Panc1 (cell line): ENCODE data around the gene SLC44A3. TPM values are rescaled to one million over a fixed set of nuclear protein-coding genes. Genes with fewer than 3 reads are reported as not detected.
"Not testable (repeated sequence)": the region's sequence is repeated elsewhere in the genome, so short reads cannot be mapped to it uniquely, and the experiment has no call there.

ENCODE experiments used
- ATAC-seq: fragments of 200-7000 bp; cut with Tn5 transposase; 2 replicates; pipeline ENCODE4 v1.9.1; 2020; ENCODE audit warnings: mild to moderate bottlenecking, moderate library complexity
- BruUV-seq: library from RNA; stranded (reverse); fragments of 400-500 nt; replicated peaks from 2 replicates; lab custom pipeline; 2021; lab: Mats Ljungman, UMichigan
- CTCF ChIA-PET: fragments of 300-600 bp; sonication (Branson Sonifier 250); formaldehyde crosslinking; loops from one replicate; lab custom pipeline; 2022; ENCODE audit warnings: antibody characterized with exemption; lab: Charles Lee
- POLR2A ChIA-PET: fragments of 300-600 bp; sonication (Branson Sonifier 250); formaldehyde crosslinking; loops from one replicate; lab custom pipeline; 2022; ENCODE audit warnings: antibody characterized with exemption; lab: Charles Lee
- DNase-seq: peaks from one replicate; pipeline ENCODE4 v3.0.0-alpha.2; 2010; ENCODE audit warnings: low read depth, low spot score
- H3K27ac ChIP-seq: 2 replicates; pipeline ENCODE4 v1.5.1; 2011; ENCODE audit warnings: mild to moderate bottlenecking, low read length, inconsistent platforms
- H3K27me3 ChIP-seq: fragments of 200-500 bp; sonication (Bioruptor generic); 2 replicates; pipeline ENCODE4 v1.6.0; 2014; ENCODE audit warnings: low read length, inconsistent platforms; ENCODE audit not compliant: control insufficient read depth, insufficient read depth
- H3K36me3 ChIP-seq: fragments of 200-500 bp; sonication (Bioruptor generic); 2 replicates; pipeline ENCODE4 v1.5.1; 2014; ENCODE audit warnings: inconsistent platforms, mild to moderate bottlenecking, low read length, moderate library complexity; ENCODE audit not compliant: control insufficient read depth, insufficient read depth
- H3K4me1 ChIP-seq: 2 replicates; pipeline ENCODE4 v1.5.1; 2011; ENCODE audit warnings: inconsistent platforms, mild to moderate bottlenecking, low read length, moderate library complexity; ENCODE audit not compliant: control insufficient read depth, insufficient read depth
- H3K4me3 ChIP-seq, 2 experiments: 2 replicates each; pipeline ENCODE4 v1.5.1; 2011 to 2012; ENCODE audit warnings: low read depth in 2 of 2, low read length in 2 of 2, mild to moderate bottlenecking in 2 of 2, inconsistent platforms in 1 of 2, moderate library complexity in 1 of 2
- H3K9me3 ChIP-seq: fragments of 200-500 bp; sonication (Bioruptor generic); 2 replicates; pipeline ENCODE4 v1.5.1; 2014; ENCODE audit warnings: low read depth, mild to moderate bottlenecking, inconsistent platforms, low read length, moderate library complexity; ENCODE audit not compliant: control insufficient read depth, insufficient read depth
- CTCF ChIP-seq: fragments of 450-650 bp; IDR thresholded peaks from 2 replicates; pipeline ENCODE4 v1.5.1; 2017; ENCODE audit warnings: mild to moderate bottlenecking
- POLR2AphosphoS5 ChIP-seq: IDR thresholded peaks from 2 replicates; pipeline ENCODE4 v1.6.1; 2012; ENCODE audit warnings: mild to moderate bottlenecking, low read depth, low read length, moderate library complexity
- REST ChIP-seq, 2 experiments: IDR thresholded peaks; 2 replicates each; pipeline ENCODE4 v1.6.1; 2011 to 2012; ENCODE audit warnings: low read depth in 2 of 2, control low read depth in 1 of 2, low read length in 1 of 2, mild to moderate bottlenecking in 1 of 2, moderate library complexity in 1 of 2; ENCODE audit not compliant: insufficient read depth in 1 of 2
- SIN3A ChIP-seq: IDR thresholded peaks from 2 replicates; pipeline ENCODE4 v1.6.1; 2012; ENCODE audit warnings: low read depth, mild to moderate bottlenecking, low read length, moderate library complexity, borderline replicate concordance; ENCODE audit not compliant: insufficient read depth
- TCF7L2 ChIP-seq: IDR thresholded peaks from 2 replicates; pipeline ENCODE4 v1.6.1; 2011; ENCODE audit warnings: mild to moderate bottlenecking, low read depth, low read length, inconsistent platforms
- in situ Hi-C: cut with HindIII; loops from 2 replicates; pipeline ENCODE4 v1.10.0; 2016; ENCODE audit warnings: low sequenced_read_pairs, low pct_unique_long_range_greater_than_20kb
- intact Hi-C: fragments of 100-400 bp; cut with micrococcal nuclease; formaldehyde crosslinking; loops from one replicate; pipeline ENCODE4 v1.10.0; 2022; ENCODE audit not compliant: unreplicated experiment
- total RNA-seq: library from RNA; stranded (reverse); gene quantifications from one replicate; pipeline ENCODE4 v1.2.1, GENCODE V29; 2021; ENCODE audit not compliant: unreplicated experiment

The SLC44A3 gene
- total RNA-seq, 1 experiment from 2014 or later, result 1.3 TPM

GRCh38 chr1:94937820-94938219 lies 117.7 kb downstream of the SLC44A3 start:
- Histone ChIP-seq H3K4me3 (no peak overlapping the region), H3K27ac (no peak overlapping the region), H3K36me3 (no peaks in the 10 kb centered on the region), H3K27me3 (no peaks in the 10 kb centered on the region), H3K4me1 (no peaks in the 10 kb centered on the region), H3K9me3 (no peaks in the 10 kb centered on the region)
- ChIA-PET POLR2A (no interaction called here), CTCF (no interaction called here)
- intact Hi-C loops, result no loop called here
- DNase-seq (no peak), ATAC-seq (no peak)
- in situ Hi-C loops, result no loop called here
- TF ChIP-seq SIN3A (no peak), CTCF (no peak), TCF7L2 (no peak), REST (IDR thresholded peaks at IDR 0.05; ENCODE audit: insufficient read depth in 1 of 2, low read depth in 2 of 2, low read length in 1 of 2) (no peak), POLR2AphosphoS5 (no peak)
- no TSS peak for BruUV-seq

- Histone ChIP-seq H3K4me3 (no peak overlapping the region), H3K4me1 (no peaks in the 10 kb centered on the region), H3K9me3 (no peaks in the 10 kb centered on the region), H3K36me3 (no peaks in the 10 kb centered on the region), H3K27ac (no peak overlapping the region), H3K27me3 (no peaks in the 10 kb centered on the region)
- ChIA-PET POLR2A (no interaction called here), CTCF (interaction anchor here (0.5 kb wide), 1 partner anchor 177 kb away, joined by 4 read pairs; the partner anchor contains the start of gene TLCD4)
- DNase-seq (no peak), ATAC-seq (no peak)
- intact Hi-C loops (no loop called here), in situ Hi-C loops (no loop called here)
- no TSS peak for BruUV-seq
- TF ChIP-seq SIN3A (no peak), REST (IDR thresholded peaks at IDR 0.05; ENCODE audit: insufficient read depth in 1 of 2, low read depth in 2 of 2, low read length in 1 of 2) (no peak), POLR2AphosphoS5 (no peak)
Observed at GRCh38 chr1:94940738-94941137, 120.6 kb downstream of the SLC44A3 start.

- POLR2A ChIA-PET, H3K4me3 ChIP-seq, H3K9me3 ChIP-seq, CTCF ChIA-PET, H3K27ac ChIP-seq, BruUV-seq, H3K27me3 ChIP-seq, H3K4me1 ChIP-seq, in situ Hi-C loops, ATAC-seq, intact Hi-C loops, DNase-seq, H3K36me3 ChIP-seq: not testable (repeated sequence)
Observed at GRCh38 chr1:94941480-94941879, 121.3 kb downstream of the SLC44A3 start.
